Spleen (tissue), 11 donors: ENCODE measurements around the gene FAM204A. TPM values are rescaled to one million over a fixed set of nuclear protein-coding genes. Genes with fewer than 3 reads are reported as not detected.

Experiments used
- DNase-seq: peaks from one replicate; pipeline ENCODE4 v3.0.0-alpha.2; 2020
- H3K27ac ChIP-seq, 8 donors: fragments of 200-600 bp; sonication (generic) in 7 of 8; 1 replicate in 4 of 8; 2 replicates in 4 of 8; pipeline versions ENCODE4 v1.5.0 to v1.8.0; 2016 to 2021; ENCODE audit warnings: inconsistent platforms in 4 of 8, mild to moderate bottlenecking in 4 of 8, moderate library complexity in 1 of 8
- H3K27me3 ChIP-seq, 7 donors: fragments of 200-600 bp; sonication (generic) in 6 of 7; replicated peaks in 1 of 7; 1 replicate in 4 of 7; 2 replicates in 3 of 7; pipeline versions ENCODE4 v1.5.0 to v1.8.0; 2016 to 2021; ENCODE audit warnings: inconsistent platforms in 3 of 7, mild to moderate bottlenecking in 1 of 7
- H3K36me3 ChIP-seq, 6 donors: fragments of 200-600 bp; sonication (generic) in 5 of 6; 1 replicate in 4 of 6; 2 replicates in 2 of 6; pipeline versions ENCODE4 v1.5.0 to v1.8.0; 2016 to 2021; ENCODE audit warnings: inconsistent platforms in 2 of 6
- H3K4me1 ChIP-seq, 6 donors: fragments of 200-600 bp; sonication (generic) in 5 of 6; 1 replicate in 3 of 6; 2 replicates in 3 of 6; pipeline versions ENCODE4 v1.5.0 to v1.8.0; 2016 to 2021; ENCODE audit warnings: inconsistent platforms in 3 of 6
- H3K4me3 ChIP-seq, 8 donors: fragments of 200-600 bp; sonication (generic) in 7 of 8; 1 replicate in 4 of 8; 2 replicates in 4 of 8; pipeline versions ENCODE4 v1.5.0 to v1.8.0; 2016 to 2021; ENCODE audit warnings: inconsistent platforms in 4 of 8, mild to moderate bottlenecking in 4 of 8, moderate library complexity in 2 of 8
- H3K9me3 ChIP-seq, 8 donors: fragments of 200-600 bp; sonication (generic) in 7 of 8; 1 replicate in 4 of 8; 2 replicates in 4 of 8; pipeline versions ENCODE4 v1.5.0 to v1.8.0; 2016 to 2021; ENCODE audit warnings: inconsistent platforms in 4 of 8
- POLR2A ChIP-seq, 3 donors: fragments of 450-650 bp; IDR thresholded peaks; one replicate each; pipeline ENCODE4 v1.5.1; 2017; ENCODE audit warnings: antibody characterized with exemption in 3 of 3, mild to moderate bottlenecking in 1 of 3
- POLR2AphosphoS5 ChIP-seq, 3 donors: sonication (generic); formaldehyde crosslinking; IDR thresholded peaks; one replicate each; pipeline ENCODE4 v1.5.1; 2017; ENCODE audit warnings: antibody characterized with exemption in 3 of 3
- WGBS, 5 donors: extraction: QIAGEN DNeasy Blood & Tissue Kit in 3 of 5; methylation state at CpG; one replicate each; pipeline versions ENCODE4 v1.1.5 to v1.1.7; 2013 to 2018; 5-methylcytosine and 5-hydroxymethylcytosine counted together
- intact Hi-C: fragments of 100-400 bp; cut with DNase I; formaldehyde crosslinking; loops from one replicate; pipeline ENCODE4 v1.15.0; 2023; ENCODE audit warnings: low total_unique reads
- polyA plus RNA-seq, 3 donors: library from polyadenylated mRNA; stranded (reverse); fragments of 200-250 nt; gene quantifications; one replicate each; pipeline ENCODE4 v1.2.1, GENCODE V29; 2013
- total RNA-seq, 7 donors: library from RNA; depleted of rRNA in 3 of 7; stranded (reverse); fragments of >200 nt in 3 of 7; fragmentation: NEBNext Ultra II Directional in 4 of 7; extraction: Animal tissue kit (Norgen Biotek cat#: 25700) in 4 of 7; gene quantifications; one replicate each; pipeline versions ENCODE4 v1.1.0 to v1.2.1, GENCODE V29; 2016 to 2021
- TF ChIP-seq, protein P1 (sequence below), 11 experiments: fragments of 200-600 bp in 7 of 11; fragments of 450-650 bp in 4 of 11; sonication (generic) in 4 of 11; IDR thresholded peaks in 8 of 11; conservative IDR thresholded peaks in 3 of 11; 1 replicate in 7 of 11; 2 replicates in 4 of 11; pipeline versions ENCODE4 v1.4.0 to v1.8.0; 2016 to 2021; ENCODE audit warnings: antibody characterized with exemption in 11 of 11, inconsistent platforms in 4 of 11, mild to moderate bottlenecking in 1 of 11
- donor health status: healthy with polysubstance abuse.
- donor health status: DM: no; HTN: no; CAD: no; lungs with moderate emphysema.
- donor health status: DM: no; HTN: no; CAD: no.
- donor health status: Bipolar disorder and iron deficiency.
- donor health status: healthy.
- donor health status: DM: no; HTN: no; CAD: no.
- donor health status: DM: yes; HTN: yes; CAD: no.

FAM204A gene
- total and polyA plus RNA-seq, 10 donors = 39.5 to 78.2 (median 54.2) TPM

- intact Hi-C loops = no loop called here
- Histone ChIP-seq H3K27ac (no peak overlapping the region), H3K4me3 (no peak overlapping the region)
Observed at GRCh38 chr10:118278649-118279048, 63.5 kb downstream of the FAM204A start.

GRCh38 chr10:118277871-118278270 lies 64.3 kb downstream of the FAM204A start:
- H3K9me3 ChIP-seq = peaks cover 3 to 20% (median 13%) of the 10 kb centered on the region in 8 donors
- WGBS, 5 donors = 63 to 98% (median 87%) methylated on average over 2 of the region's 2 CpGs
- H3K4me3 ChIP-seq = no peak overlapping the region
- no peaks in the 10 kb centered on the region for H3K4me1 ChIP-seq
- H3K27me3 ChIP-seq = peaks cover 0 to 17% (median 0%) of the 10 kb centered on the region in 7 donors
- H3K36me3 ChIP-seq = no peaks in the 10 kb centered on the region
- intact Hi-C loops = no loop called here
- TF ChIP-seq POLR2A (IDR thresholded peaks at IDR 0.05) (no peak), POLR2AphosphoS5 (IDR thresholded peaks at IDR 0.05) (no peak)
- TF ChIP-seq, protein P1, sequence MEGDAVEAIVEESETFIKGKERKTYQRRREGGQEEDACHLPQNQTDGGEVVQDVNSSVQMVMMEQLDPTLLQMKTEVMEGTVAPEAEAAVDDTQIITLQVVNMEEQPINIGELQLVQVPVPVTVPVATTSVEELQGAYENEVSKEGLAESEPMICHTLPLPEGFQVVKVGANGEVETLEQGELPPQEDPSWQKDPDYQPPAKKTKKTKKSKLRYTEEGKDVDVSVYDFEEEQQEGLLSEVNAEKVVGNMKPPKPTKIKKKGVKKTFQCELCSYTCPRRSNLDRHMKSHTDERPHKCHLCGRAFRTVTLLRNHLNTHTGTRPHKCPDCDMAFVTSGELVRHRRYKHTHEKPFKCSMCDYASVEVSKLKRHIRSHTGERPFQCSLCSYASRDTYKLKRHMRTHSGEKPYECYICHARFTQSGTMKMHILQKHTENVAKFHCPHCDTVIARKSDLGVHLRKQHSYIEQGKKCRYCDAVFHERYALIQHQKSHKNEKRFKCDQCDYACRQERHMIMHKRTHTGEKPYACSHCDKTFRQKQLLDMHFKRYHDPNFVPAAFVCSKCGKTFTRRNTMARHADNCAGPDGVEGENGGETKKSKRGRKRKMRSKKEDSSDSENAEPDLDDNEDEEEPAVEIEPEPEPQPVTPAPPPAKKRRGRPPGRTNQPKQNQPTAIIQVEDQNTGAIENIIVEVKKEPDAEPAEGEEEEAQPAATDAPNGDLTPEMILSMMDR (IDR thresholded peaks at IDR 0.05 in 8 of 11, conservative IDR thresholded peaks at IDR 0.05 in 3 of 11) = no peak
- H3K27ac ChIP-seq = no peak overlapping the region
- no peak for DNase-seq

More at GRCh38 chr10:118278649-118279048, 63.5 kb downstream of the FAM204A start:
- peaks cover 0 to 16% (median 0%) of the 10 kb centered on the region in 7 donors for H3K27me3 ChIP-seq
- DNase-seq = no peak
- peaks cover 3 to 20% (median 13%) of the 10 kb centered on the region in 8 donors for H3K9me3 ChIP-seq
- H3K36me3 ChIP-seq = no peaks in the 10 kb centered on the region
- TF ChIP-seq, protein P1 (IDR thresholded peaks at IDR 0.05 in 8 of 11, conservative IDR thresholded peaks at IDR 0.05 in 3 of 11) = no peak
- TF ChIP-seq POLR2A (IDR thresholded peaks at IDR 0.05) (no peak), POLR2AphosphoS5 (IDR thresholded peaks at IDR 0.05) (no peak)
- no peaks in the 10 kb centered on the region for H3K4me1 ChIP-seq

DNA sequence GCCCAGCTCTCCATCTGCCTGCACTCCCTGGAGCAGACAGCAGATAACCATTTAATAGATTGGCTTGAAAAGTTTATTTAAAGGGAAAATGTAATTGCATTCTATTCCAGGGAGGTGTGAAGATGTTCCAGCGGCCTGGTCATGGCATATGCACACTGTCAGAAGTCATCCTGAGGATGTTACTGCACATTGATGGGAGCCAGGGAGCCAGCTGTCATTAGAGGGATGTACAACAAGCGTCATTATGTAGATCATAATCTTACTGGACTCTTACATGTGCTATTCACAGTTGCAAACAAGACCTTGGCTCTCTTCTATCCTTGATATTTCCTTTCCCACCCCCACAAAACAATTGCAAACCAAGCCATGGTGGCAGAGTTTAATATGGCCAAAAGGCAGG lies 65.4 kb downstream of the FAM204A start:
- TF ChIP-seq, protein P1 (IDR thresholded peaks at IDR 0.05 in 8 of 11, conservative IDR thresholded peaks at IDR 0.05 in 3 of 11) = no peak
- TF ChIP-seq POLR2A (IDR thresholded peaks at IDR 0.05) (no peak), POLR2AphosphoS5 (IDR thresholded peaks at IDR 0.05) (no peak)
- no peak overlapping the region for H3K27ac ChIP-seq
- no peaks in the 10 kb centered on the region for H3K4me1 ChIP-seq
- 48 to 74% (median 63%) methylated on average over 2 of the region's 2 CpGs for WGBS, 5 donors
- peaks cover 0 to 22% (median 7%) of the 10 kb centered on the region in 7 donors for H3K27me3 ChIP-seq
- H3K36me3 ChIP-seq = no peaks in the 10 kb centered on the region
- DNase-seq = no peak
- H3K4me3 ChIP-seq = no peak overlapping the region
- intact Hi-C loops = no loop called here
- peaks cover 3 to 20% (median 13%) of the 10 kb centered on the region in 8 donors for H3K9me3 ChIP-seq

DNA sequence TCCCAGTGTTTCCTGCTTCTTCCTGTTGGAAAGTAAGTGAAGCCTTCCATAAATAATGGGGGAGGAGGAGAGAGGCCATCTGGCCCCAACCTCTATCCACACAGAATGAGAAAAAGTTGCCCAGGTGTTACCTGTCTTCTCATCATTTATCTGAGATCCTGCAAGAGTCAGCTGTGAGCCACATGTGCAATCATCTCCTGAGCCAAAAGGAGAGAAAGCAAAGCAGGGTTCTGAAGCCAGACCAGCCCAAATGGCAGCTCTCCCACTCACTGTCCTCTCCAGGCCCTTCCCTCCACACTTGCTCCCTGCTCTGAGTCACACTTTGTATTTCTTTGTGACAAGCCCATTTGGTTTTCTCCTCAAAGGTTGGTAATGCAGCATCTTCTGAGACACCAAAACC lies 65.9 kb downstream of the FAM204A start:
- no peaks in the 10 kb centered on the region for H3K36me3 ChIP-seq
- DNase-seq = no peak
- H3K9me3 ChIP-seq = peaks cover 3 to 20% (median 13%) of the 10 kb centered on the region in 8 donors
- peaks cover 0 to 27% (median 7%) of the 10 kb centered on the region in 7 donors for H3K27me3 ChIP-seq
- intact Hi-C loops = no loop called here
- TF ChIP-seq POLR2AphosphoS5 (IDR thresholded peaks at IDR 0.05) = no peak
- no peak for TF ChIP-seq POLR2A (IDR thresholded peaks at IDR 0.05)
- TF ChIP-seq, protein P1 (IDR thresholded peaks at IDR 0.05 in 8 of 11, conservative IDR thresholded peaks at IDR 0.05 in 3 of 11) = no peak
- H3K4me1 ChIP-seq = no peaks in the 10 kb centered on the region
- no peak overlapping the region for H3K4me3 ChIP-seq
- H3K27ac ChIP-seq = no peak overlapping the region
